ENCODE results near the gene CPEB2.

- TF ChIP-seq CTCF (IDR thresholded peaks at IDR 0.05) (no peak), POLR2A (IDR thresholded peaks at IDR 0.05) (no peak)
These were observed 34.3 kb upstream of the CPEB2 start for GRCh38 chr4:14967982-14968381.

Data from esophagus squamous epithelium (tissue), 4 donors.